GM21576 (cell line): ENCODE measurements around the gene TBX15.
"Not testable (repeated sequence)": the region's sequence is repeated elsewhere in the genome, so short reads cannot be mapped to it uniquely, and the experiment has no call there.

ENCODE experiments used
- ATAC-seq: cut with Tn5 transposase; IDR thresholded peaks from one replicate; pipeline ENCODE4 v1.9.1; 2021; ENCODE audit warnings: mild to moderate bottlenecking, moderate library complexity; ENCODE audit not compliant: unreplicated experiment

TBX15 gene

DNA sequence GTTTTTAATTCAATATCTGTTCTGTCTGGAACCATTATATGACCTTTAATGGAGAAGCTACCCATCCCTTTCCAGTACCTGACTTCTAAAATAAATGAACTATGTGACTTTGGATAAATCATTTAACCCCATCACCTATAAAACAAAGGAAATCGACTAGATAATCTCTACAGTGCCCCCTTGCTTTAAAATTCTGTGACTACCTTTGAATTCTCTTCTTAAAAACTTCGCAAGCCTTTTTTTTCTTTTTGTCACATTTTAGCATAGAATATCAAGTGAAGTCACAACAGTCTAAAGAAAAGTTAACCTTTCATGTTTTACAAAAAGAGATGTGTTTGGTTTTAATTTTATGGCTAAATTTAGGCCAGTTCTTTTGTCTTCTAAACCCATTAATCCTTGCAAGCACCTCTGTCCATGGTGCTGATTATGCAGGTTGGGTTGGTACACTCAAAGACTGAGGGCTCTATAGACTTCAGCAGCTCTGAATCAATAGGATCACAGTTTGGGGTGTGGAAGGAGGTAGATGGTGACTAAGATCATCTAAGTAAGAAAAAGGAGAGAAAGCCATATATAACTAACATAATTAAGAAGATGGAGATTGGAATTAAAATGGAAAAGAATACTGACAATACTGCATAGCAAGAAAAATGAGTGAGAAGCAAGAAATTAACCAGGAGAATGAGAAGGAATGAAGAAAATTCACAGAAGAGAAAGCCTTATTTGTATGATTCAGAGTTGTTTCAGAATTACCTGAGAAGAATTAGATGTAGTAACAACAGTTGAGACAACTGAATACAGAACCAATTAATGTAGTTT is 59.2 kb downstream of the TBX15 start:
- ATAC-seq, result no peak

DNA sequence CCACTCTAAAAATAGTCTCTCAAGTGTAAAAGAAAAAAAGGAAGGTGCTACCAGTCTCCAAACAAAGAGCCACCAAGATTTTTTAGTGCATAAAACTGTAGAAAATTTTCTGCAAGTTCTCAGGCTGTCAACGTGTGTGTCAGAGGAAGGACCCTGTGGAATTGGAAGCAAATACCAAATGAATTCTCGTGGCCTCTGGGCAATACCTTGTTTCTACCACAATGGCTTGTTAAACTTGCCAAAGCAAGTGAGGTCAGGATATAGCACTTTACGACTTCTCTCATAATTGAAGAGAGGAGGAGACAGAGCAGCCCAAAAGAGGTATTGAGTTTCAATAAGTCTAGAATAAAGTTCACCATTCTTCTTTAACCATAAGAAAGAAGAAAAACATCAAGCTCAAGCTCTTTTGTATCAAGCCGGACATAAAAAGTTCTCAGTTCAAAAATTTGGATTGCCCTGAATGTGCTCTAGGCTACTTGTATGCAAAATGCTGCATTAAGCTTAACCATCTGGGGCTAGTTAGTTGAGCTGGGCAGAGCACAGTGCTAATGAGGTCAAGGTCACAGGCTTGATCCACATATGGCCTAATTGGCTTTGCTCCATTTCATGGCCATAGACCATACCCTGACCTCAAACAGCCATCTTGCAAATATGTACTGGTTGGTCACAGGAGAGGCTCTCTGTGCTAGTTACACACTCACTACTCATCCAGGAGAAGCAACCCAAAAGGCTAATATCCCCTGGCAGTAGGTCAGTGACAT is 60.5 kb downstream of the TBX15 start:
- ATAC-seq, result no peak

DNA sequence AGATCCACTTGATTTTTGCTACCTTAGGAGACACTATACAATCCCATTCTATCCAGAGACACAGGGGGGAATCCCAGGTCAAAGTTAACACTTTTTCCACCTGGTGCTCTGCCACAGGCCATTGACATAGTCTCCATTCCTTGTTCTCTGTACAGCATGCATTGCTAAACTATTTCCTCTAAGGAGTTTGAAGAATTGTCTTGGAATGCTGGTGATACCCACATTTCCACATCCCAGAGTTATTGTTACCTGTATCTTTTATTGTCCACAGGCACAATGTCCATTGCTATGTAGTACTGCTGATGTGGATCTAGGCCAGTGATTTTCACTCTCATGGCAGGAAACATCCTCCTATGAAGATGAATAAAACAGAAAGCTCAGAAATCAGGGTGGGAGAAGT is 61.9 kb downstream of the TBX15 start:
- no peak for ATAC-seq

DNA sequence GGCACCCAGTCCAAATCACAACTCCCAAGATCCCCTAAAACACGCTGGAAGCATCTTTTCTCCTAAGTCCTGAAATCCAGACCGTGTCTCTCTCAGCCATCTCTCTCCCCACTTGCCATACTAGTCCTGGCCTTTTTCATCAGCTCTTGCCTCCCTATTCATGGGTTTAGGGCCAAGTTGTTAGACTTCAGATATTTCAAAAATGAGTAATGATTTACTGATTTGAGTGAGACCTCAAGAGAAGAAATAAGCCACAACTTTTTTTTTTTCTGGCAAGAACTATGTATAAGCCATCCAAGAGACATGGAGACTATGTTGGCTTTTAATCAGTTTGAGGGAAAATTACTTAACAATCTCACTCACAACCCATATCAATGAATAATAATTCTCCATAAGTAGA is 62.5 kb downstream of the TBX15 start:
- no peak for ATAC-seq

DNA sequence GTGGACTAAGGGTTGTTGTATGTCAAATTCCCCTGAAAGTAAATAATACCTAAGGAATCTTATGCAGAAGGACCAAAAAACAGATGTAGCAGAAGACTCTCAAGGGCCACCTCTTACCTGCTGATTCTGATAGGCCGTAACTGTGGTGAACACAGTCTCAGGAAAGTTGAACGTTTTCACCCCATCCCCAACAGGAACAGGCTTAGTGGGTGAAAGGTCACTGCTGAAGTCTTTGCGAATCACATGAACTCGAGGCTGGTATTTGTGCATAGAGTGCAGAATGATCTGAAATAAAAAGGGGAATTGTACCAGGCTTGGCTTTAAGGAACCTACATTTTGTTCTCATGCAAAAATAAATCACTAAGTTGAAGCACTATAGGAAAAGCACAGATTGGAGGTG is 64.8 kb downstream of the TBX15 start:
- ATAC-seq, result no peak

DNA sequence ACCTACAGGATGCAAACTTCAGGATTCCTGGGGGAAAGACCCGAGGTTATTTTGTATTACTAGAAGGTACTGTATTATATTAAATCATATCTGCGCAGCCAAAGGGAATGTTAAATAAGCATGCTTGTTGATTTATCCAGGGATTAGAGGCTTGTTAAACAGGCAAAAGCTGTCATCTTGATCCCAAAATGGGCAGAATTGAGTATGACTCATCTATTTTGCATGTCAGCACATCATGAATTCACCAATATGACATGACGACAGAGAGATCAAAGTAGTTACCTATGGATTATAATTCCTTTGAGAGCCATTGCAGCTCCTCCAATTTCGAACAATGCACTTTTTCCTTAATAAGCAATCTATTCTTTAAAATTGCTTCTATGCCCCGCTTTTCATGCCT is 66.1 kb downstream of the TBX15 start:
- ATAC-seq, result no peak

DNA sequence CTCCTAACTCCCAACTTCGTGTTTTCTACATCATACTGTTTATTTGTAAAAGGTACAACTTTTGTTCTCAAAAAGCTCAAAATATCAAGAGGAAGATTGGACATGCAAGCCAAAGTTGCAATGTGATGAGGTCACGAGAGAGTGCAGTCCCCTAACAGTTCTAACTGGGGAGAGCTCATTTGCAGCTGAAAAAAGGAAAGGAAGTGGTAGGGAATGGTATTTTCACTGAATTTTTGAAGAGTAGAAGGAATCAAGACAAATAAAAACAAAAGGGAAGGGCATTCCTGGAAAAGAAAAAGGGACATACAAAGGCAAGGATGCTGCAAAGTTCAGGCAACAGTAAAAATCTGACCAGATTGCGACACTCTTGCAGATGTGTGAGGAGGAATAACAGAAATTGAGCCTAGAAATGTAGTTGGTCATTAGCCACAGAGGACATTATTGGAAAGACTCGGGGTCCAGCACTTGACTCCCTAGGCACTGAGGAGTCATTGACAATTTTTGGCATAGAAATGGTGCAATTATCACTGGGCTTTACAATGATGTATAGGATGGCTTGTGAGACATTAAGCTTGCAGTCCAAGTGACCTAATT is 67.9 kb downstream of the TBX15 start:
- no peak for ATAC-seq

DNA sequence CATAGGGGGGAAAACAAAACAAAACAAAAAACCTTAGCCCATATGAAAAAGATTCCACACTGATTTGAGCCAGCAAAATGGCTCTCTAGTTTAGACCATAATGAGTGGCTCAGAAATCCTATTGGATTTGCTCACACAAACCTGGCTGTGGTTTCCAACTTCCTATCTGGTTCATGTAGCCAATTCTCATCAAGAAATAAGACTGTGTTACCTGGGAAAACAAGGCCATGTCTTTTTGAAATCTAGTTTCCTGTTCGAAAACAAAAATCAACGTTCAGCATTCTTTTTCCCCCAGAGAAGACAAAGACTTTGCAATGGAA is 69.2 kb downstream of the TBX15 start:
- peak; percentile 8 for ATAC-seq

DNA sequence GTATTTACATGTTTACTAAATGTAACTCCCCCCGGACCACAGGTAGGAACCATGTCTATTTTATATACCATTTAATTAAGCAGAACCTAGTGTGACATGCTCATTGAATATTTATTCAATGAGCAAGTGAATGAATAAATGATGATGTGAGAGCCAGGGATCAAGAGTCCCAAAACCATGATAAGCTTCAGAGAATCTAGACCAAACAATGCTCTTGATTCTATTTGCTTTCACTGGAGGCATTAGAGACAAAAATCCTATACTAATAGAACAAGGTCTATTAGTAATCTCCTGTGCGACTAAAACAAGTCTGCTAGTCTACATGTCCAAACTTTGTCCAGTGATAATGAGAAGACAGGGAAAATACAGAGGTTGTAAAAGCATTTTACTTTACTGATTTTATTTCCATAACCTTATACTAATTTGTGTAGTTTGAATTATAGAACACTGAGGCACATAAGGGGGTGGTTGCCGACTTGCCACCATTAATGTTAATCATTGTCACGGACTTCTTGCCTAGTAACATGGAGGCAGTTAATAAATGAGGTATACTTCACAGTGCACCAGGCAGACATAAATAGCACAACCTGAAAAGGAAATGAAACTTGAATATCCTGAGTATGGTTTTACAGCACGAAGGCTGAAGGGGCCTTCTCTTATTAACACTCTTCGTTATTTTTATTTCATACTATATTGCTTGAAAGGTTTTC is 69.8 kb downstream of the TBX15 start:
- peak; percentile 74 for ATAC-seq

DNA sequence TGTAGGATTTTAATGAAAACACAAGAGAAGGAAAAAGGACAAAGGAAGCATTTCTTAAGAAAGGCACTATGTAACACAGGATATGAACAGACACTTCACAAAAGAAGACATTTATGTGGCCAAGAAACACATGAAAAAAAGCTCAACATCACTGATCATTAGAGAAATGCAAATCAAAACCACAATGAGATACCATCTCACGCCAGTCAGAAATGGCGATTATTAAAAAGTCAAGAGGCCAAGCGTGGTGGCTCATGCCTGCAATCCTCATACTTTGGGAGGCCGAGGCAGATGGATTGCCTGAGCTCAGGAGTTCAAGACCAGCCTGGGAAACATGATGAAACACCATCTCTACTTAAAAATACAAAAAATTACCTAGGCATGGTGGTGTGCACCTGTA is 71.8 kb downstream of the TBX15 start:
- not testable (repeated sequence) for ATAC-seq

DNA sequence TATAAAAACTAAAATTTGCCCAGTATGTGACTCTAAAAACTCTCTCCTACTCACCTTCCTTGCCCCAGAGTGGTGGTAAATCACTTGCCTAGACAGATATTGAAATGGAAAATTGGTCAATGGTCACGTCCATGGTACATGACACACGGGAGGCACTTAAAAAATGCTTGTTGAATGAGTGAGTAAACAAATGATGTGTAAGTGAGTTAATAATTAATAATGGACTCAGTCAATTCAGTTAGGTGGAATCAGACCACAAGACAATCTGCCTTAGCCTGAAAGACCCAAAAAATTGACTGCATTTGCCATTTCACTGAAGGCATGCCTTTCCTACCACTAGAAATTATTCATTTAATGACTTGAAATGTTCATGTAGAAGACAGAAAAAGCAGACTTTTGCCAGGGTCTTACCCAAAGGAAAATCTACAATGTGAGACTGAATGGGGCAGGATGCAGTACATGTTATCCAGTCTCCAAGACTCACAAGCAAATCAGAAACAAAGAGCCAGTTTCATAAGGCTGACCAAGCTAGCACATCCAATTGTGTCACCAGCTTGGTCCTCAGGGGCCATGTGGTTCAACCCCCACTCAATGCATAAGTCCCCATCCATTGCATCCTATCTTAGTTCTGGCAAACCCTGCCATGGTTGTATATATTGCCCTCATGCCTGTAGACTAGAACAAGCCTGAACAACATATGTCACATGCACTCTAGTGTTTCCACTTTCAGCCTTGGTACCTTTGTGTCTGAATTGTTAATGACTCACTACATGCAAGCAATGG is 73.6 kb downstream of the TBX15 start:
- ATAC-seq, result peak; percentile 32

DNA sequence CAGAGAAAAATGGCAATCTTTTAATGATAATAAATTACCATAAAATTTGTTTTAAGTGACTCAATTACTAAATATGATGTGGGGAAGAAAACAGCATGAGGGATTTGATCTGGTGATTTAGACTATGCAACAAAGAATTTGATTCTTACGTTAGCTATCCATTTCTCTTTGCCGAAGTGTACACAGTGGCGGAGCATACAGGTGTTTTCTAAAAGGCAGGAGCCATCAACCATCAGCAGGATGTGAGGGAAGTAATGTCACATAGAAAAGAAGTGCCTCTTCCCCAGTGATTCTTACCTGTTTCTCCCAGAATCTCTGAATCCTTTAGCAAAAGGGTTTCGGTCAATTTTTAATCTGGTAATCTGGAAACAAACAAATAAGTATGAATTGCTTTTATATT is 74.3 kb downstream of the TBX15 start:
- no peak for ATAC-seq

DNA sequence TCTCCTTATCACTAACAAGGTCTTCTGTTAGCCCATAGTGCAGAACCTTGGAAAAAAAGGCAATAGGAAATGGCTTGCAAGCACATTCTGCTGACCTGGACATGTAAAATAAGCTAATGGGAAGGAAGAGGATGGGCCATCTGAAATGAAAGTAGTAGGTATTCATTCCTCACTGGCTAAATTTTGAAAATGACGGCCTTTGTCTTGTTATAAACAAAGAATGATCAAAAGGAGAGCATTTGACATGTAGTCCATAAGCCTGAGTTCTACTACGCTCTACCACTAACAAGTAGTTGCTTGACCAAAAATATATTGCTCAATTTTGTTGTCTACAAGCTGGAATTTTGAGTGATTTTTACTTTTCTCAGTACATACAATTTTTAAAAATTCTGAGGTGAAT is 75.6 kb downstream of the TBX15 start:
- no peak for ATAC-seq

DNA sequence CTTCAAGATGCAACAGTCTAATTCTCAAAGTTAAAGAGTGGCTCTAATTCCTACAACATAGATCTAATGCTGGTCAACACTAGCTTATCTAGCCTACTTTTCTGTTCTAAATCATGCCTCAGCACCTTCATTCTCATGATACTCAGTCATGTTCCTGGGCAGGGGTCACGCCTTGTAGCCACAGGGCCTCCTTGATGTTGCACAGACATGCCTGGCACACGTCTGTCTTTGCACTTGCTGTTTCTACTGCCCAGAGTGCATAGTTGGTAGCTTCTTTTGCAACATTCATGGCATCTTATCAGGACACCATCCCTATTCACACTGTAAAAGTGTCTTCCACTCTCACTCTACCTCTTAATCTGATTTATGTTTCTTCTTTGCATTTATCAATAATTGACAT is 76.6 kb downstream of the TBX15 start:
- ATAC-seq, result no peak

DNA sequence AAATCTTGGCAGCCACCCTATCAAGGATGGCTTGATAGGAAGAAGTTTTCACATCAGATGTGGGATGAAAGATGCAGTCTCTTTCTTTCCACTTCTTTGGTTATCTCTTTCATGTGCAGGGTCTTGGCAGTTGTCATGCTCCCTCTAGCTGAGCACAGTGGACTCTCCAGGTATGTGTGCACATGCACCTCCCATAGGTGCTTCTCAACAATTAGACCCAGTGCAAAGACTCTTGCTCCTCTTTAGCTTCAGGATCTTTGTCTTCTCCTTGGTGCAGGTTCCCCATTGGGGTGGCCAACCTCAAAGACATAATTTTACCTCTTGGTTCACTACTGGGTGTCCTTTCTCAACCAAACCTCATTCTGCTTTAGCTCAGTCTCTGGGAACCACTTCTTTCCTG is 80.7 kb downstream of the TBX15 start:
- no peak for ATAC-seq

DNA sequence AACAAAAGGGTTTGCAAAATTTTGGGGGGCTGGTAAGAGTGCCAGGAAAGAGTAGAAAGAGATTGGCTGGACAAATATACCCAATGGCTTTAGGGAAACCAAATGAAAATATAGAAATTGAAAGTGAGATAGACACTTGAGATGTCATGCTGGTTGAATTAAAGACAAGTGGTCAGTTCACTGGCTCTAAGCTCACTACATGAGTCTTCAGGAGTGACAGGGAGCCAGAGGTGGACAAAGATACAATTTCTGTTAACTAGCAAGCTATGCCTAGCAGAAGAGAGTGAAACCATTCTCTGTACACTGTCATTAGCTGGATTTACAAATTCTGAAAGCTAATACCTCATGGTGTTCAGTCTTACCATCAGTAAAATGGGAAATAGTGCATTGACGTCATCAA is 82.5 kb downstream of the TBX15 start:
- no peak for ATAC-seq

DNA sequence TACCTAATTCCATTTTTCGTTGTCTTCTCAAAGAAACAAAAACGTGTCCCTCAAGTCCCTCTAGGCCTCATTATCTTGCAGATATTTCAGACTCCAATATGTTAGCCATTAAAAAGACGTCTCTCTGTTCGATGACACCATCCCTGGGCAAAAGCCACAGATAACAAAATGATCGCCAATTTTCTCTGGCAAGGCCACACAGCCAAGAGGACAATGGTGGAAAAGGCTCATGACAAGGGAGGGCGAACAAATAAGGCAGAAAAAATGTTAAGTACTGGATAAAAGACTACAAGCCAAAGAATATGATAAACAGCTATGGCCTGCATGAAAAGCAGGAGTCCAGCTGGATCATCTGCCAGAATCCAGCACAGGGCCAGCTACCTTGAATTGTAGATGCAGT is 82.9 kb downstream of the TBX15 start:
- ATAC-seq, result no peak

DNA sequence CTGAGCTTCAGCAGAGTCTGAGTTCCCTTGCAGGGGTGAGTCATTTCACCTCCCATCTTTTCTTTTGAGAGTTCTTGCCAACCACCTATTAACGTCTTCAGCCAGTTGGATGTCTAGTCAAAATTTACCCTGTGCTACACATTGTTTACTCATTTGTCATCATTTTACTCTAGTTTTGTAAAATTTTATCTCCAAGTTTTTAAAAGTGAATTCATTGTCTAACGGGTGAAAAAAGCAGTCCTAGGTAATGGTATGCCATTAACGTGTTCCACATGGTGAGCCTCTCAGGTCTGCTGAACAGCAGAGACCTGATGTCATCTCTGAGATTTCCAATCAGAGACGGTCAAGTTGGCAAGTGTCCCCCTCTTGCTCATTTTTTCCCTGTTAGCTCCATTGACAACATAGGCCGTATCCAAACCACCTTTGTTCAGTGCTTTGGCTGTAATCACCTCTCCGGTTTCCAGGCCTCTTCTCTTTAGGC is 85.4 kb downstream of the TBX15 start:
- ATAC-seq, result no peak

DNA sequence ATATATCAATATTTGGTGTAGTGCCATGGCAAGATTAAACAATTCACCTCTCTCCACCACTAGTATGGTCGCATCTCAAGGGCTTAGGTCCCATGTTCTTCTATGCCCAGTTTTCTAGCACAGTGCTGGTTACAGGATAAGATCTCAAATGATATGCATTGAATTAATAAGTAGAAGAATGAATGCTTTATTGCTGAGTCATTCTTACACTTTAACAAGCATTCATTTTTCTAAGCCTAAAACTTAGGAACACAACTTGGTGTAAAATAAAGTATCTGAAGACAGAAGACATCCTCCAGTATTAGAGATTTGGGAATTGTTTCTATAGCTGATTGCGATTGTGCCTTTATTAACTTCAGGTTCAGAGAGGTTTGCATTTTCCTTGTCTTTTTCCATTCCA is 85.8 kb downstream of the TBX15 start:
- ATAC-seq, result no peak

DNA sequence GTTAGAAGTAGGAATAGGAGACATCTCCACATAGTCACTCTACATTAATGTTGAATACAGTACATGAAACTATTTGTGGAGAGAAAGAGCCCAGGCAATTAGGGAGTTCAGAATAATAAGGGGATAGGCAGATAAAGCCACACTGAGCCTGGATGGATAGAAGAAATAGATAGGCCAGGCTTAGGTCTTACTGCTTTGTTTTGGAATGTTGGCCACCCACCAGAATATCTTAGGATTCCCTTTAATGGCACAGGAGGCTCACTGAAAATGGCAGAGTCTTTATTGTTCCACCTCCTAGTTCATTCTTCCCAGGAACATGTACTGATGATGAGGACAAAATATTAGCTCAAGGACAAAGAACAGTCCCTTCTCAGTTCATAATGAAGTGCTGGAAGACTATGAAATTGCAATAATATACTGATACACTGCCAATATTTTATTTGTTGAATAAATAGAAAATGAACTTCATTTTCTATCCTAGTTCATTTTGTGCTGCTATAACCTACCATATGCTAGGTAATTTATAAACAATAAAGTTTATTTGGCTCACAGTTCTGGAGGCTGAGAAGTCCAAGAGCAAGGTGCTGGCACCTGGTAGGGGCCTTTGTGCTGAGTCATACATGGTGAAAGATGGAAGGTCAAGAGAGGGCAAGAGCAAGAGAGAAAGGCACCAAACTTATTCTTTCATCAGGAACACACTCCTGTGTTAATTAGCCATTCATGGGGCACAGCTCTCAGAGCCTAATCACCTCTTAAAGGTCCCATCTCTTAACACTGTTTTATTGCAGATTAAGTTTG is 87.3 kb downstream of the TBX15 start:
- no peak for ATAC-seq
